ENCODE results near the gene CCDC112.

CCDC112 gene

GRCh38 chr5:115317320-115317719 is 20.9 kb upstream of the CCDC112 start:
- no peak for DNase-seq

- no peak for DNase-seq
These were observed 17.2 kb upstream of the CCDC112 start for GRCh38 chr5:115313632-115314031.

- DNase-seq, result no peak
These were observed 16.6 kb upstream of the CCDC112 start for GRCh38 chr5:115313052-115313451.

GRCh38 chr5:115309751-115310370 is 13.4 kb upstream of the CCDC112 start:
- DNase-seq, result no peak

GRCh38 chr5:115308815-115309214 is 12.4 kb upstream of the CCDC112 start:
- DNase-seq, result no peak

- DNase-seq, result no peak
These were observed 9.6 kb upstream of the CCDC112 start for GRCh38 chr5:115306011-115306536.

GRCh38 chr5:115304496-115304895 is 8.0 kb upstream of the CCDC112 start:
- no peak for DNase-seq

- DNase-seq, result no peak
These were observed 2.4 kb upstream of the CCDC112 start for GRCh38 chr5:115298811-115299210.

- no peak for DNase-seq
These were observed 577 bp upstream of the CCDC112 start for GRCh38 chr5:115297031-115297430.

- no peak for DNase-seq
These were observed 704 bp downstream of the CCDC112 start for GRCh38 chr5:115295777-115296123.

- DNase-seq, result no peak
These were observed 5.1 kb downstream of the CCDC112 start for GRCh38 chr5:115291397-115291796.

GRCh38 chr5:115289104-115289503 is 7.3 kb downstream of the CCDC112 start:
- DNase-seq, result no peak

- no peak for DNase-seq
These were observed 12.4 kb downstream of the CCDC112 start for GRCh38 chr5:115284021-115284420.

GRCh38 chr5:115282131-115282530 is 14.3 kb downstream of the CCDC112 start:
- DNase-seq, result no peak

- no peak for DNase-seq
These were observed 21.9 kb downstream of the CCDC112 start for GRCh38 chr5:115274584-115274983.

GRCh38 chr5:115272297-115272958 is 24.0 kb downstream of the CCDC112 start:
- DNase-seq, result no peak

GRCh38 chr5:115271295-115272050 is 25.0 kb downstream of the CCDC112 start:
- DNase-seq, result no peak

- no peak for DNase-seq
These were observed 28.8 kb downstream of the CCDC112 start for GRCh38 chr5:115267617-115268016.

GRCh38 chr5:115265220-115265619 is 31.2 kb downstream of the CCDC112 start:
- DNase-seq, result no peak

- no peak for DNase-seq
These were observed 31.7 kb downstream of the CCDC112 start for GRCh38 chr5:115264786-115265185.

GRCh38 chr5:115263078-115263380 is 33.4 kb downstream of the CCDC112 start:
- DNase-seq, result no peak

- DNase-seq, result peak; percentile 82
These were observed 34.0 kb downstream of the CCDC112 start, which contains the start of gene PGGT1B for GRCh38 chr5:115262321-115263077. Gene PGGT1B (minus strand): TSS chr5:115262877. CDS start chr5:115262851, 26 bp downstream.

- peak; percentile 7 for DNase-seq
These were observed 34.5 kb downstream of the CCDC112 start for GRCh38 chr5:115262011-115262320.

All from activated CD4-positive, alpha-beta T cell treated with anti-CD3 and anti-CD28 coated beads for 48 hours (primary cell).